ENCODE data around the gene PSTK.

PSTK gene

GRCh38 chr10:123021517-123021916 lies 41.3 kb downstream of the PSTK start:
- peak; percentile 12 for DNase-seq

- no peak for DNase-seq
Observed at GRCh38 chr10:123024540-123024939, 44.3 kb downstream of the PSTK start.

GRCh38 chr10:123026302-123026701 lies 46.1 kb downstream of the PSTK start:
- DNase-seq: no peak

- DNase-seq: no peak
Observed at GRCh38 chr10:123027861-123028260, 47.7 kb downstream of the PSTK start.

GRCh38 chr10:123031124-123031523 lies 50.9 kb downstream of the PSTK start:
- no peak for DNase-seq

GRCh38 chr10:123034332-123034731 lies 54.1 kb downstream of the PSTK start:
- no peak for DNase-seq

GRCh38 chr10:123035467-123036086 lies 55.4 kb downstream of the PSTK start:
- no peak for DNase-seq

GRCh38 chr10:123038782-123039631 lies 58.8 kb downstream of the PSTK start:
- peak; percentile 65 for DNase-seq

GRCh38 chr10:123039632-123039930 lies 59.4 kb downstream of the PSTK start:
- no peak for DNase-seq

Data from KG1 (cell line).